Activated CD4-positive, CD25-positive, alpha-beta regulatory T cell treated with anti-CD3 and anti-CD28 coated beads, Interleukin-2, amount 50 U/mL, for 24 hours (primary cell): ENCODE measurements around the gene FBXO41.

Experiments used
- ATAC-seq, 2 donors: fragments of 150-1000 bp; cut with Tn5 transposase; one replicate each; pipeline ENCODE4 v1.10.0; 2021; ENCODE audit warnings: mild to moderate bottlenecking in 1 of 2, moderate library complexity in 1 of 2

Gene FBXO41

GRCh38 chr2:73260338-73260984 is 23.8 kb downstream of the FBXO41 start:
- no peak for ATAC-seq

GRCh38 chr2:73259704-73260337 is 24.5 kb downstream of the FBXO41 start:
- no peak for ATAC-seq

- ATAC-seq, result no peak
Measured at GRCh38 chr2:73259276-73259675, 25.0 kb downstream of the FBXO41 start.

GRCh38 chr2:73258913-73259215 is 25.4 kb downstream of the FBXO41 start:
- no peak for ATAC-seq

GRCh38 chr2:73258186-73258912 is 25.9 kb downstream of the FBXO41 start:
- ATAC-seq, result no peak

- no peak for ATAC-seq
Measured at GRCh38 chr2:73257425-73258125, 26.7 kb downstream of the FBXO41 start.

- ATAC-seq, result no peak
Measured at GRCh38 chr2:73257021-73257420, 27.3 kb downstream of the FBXO41 start.

GRCh38 chr2:73256618-73256922 is 27.7 kb downstream of the FBXO41 start:
- ATAC-seq, result no peak

GRCh38 chr2:73255907-73256617 is 28.2 kb downstream of the FBXO41 start:
- ATAC-seq, result no peak

GRCh38 chr2:73255007-73255644 is 29.2 kb downstream of the FBXO41 start:
- no peak for ATAC-seq

GRCh38 chr2:73254343-73255006 is 29.8 kb downstream of the FBXO41 start:
- ATAC-seq, result no peak

- ATAC-seq, result no peak
Measured at GRCh38 chr2:73253901-73254300, 30.4 kb downstream of the FBXO41 start.

- ATAC-seq, result no peak
Measured at GRCh38 chr2:73253400-73253799, 30.9 kb downstream of the FBXO41 start.

GRCh38 chr2:73252238-73253027 is 31.8 kb downstream of the FBXO41 start:
- no peak for ATAC-seq

GRCh38 chr2:73250872-73251846 is 33.1 kb downstream of the FBXO41 start:
- ATAC-seq, result no peak

GRCh38 chr2:73249636-73250035 is 34.6 kb downstream of the FBXO41 start:
- ATAC-seq, result no peak

GRCh38 chr2:73246850-73247249 is 37.4 kb downstream of the FBXO41 start:
- no peak for ATAC-seq

- ATAC-seq, result no peak
Measured at GRCh38 chr2:73244580-73244979, 39.7 kb downstream of the FBXO41 start.

GRCh38 chr2:73243884-73244570 is 40.3 kb downstream of the FBXO41 start:
- no peak for ATAC-seq
